HG03159 (cell line): ENCODE data around the gene PRKAB1.

Source experiments
- ATAC-seq: cut with Tn5 transposase; IDR thresholded peaks from one replicate; pipeline ENCODE4 v1.9.1; 2021; ENCODE audit warnings: mild to moderate bottlenecking, moderate library complexity; ENCODE audit not compliant: unreplicated experiment

The PRKAB1 gene

GRCh38 chr12:119660076-119660475, 7.9 kb upstream of the PRKAB1 start:
- no peak for ATAC-seq

GRCh38 chr12:119661882-119662281, 6.1 kb upstream of the PRKAB1 start:
- no peak for ATAC-seq

GRCh38 chr12:119664642-119665041, 3.3 kb upstream of the PRKAB1 start:
- no peak for ATAC-seq

GRCh38 chr12:119665164-119665929, 2.6 kb upstream of the PRKAB1 start:
- no peak for ATAC-seq

GRCh38 chr12:119666226-119666795, 1.6 kb upstream of the PRKAB1 start:
- no peak for ATAC-seq

- ATAC-seq, result no peak
Observed at GRCh38 chr12:119666900-119667576, 895 bp upstream of the PRKAB1 start.

GRCh38 chr12:119668324-119668841, 450 bp downstream of the PRKAB1 start:
- no peak for ATAC-seq

GRCh38 chr12:119669744-119670472, 2.0 kb downstream of the PRKAB1 start:
- ATAC-seq, result no peak

- ATAC-seq, result no peak
Observed at GRCh38 chr12:119671070-119671469, 3.1 kb downstream of the PRKAB1 start.

- ATAC-seq, result no peak
Observed at GRCh38 chr12:119672194-119672593, 4.3 kb downstream of the PRKAB1 start.

- ATAC-seq, result no peak
Observed at GRCh38 chr12:119673634-119674033, 5.7 kb downstream of the PRKAB1 start.

- no peak for ATAC-seq
Observed at GRCh38 chr12:119674560-119674959, 6.6 kb downstream of the PRKAB1 start.

GRCh38 chr12:119676022-119676421, 8.1 kb downstream of the PRKAB1 start:
- no peak for ATAC-seq

GRCh38 chr12:119676573-119676972, 8.6 kb downstream of the PRKAB1 start:
- no peak for ATAC-seq

- ATAC-seq, result no peak
Observed at GRCh38 chr12:119678459-119678858, 10.5 kb downstream of the PRKAB1 start.

- ATAC-seq, result no peak
Observed at GRCh38 chr12:119679081-119679480, 11.1 kb downstream of the PRKAB1 start.

GRCh38 chr12:119679490-119679889, 11.6 kb downstream of the PRKAB1 start:
- no peak for ATAC-seq

- ATAC-seq, result no peak
Observed at GRCh38 chr12:119681111-119681510, 13.2 kb downstream of the PRKAB1 start.

- ATAC-seq, result no peak
Observed at GRCh38 chr12:119681728-119682638, 14.1 kb downstream of the PRKAB1 start.

GRCh38 chr12:119682639-119683252, 14.8 kb downstream of the PRKAB1 start:
- ATAC-seq, result no peak
